ENCODE results near the gene APLF.
"Not testable (repeated sequence)": the region's sequence is repeated elsewhere in the genome, so short reads cannot be mapped to it uniquely, and the experiment has no call there.

The APLF gene

GRCh38 chr2:68438455-68439303, 28.7 kb upstream of the APLF start:
- peak overlapping the region; percentile 37 for H3K4me3 ChIP-seq (ENCODE audit: low read depth, low read length)
- DNase-seq (ENCODE audit: low read depth) = peak; percentile 89
- TF ChIP-seq POLR2A (IDR thresholded peaks at IDR 0.05; ENCODE audit: extremely low read depth, insufficient read length) (peak; percentile 81), MYC (IDR thresholded peaks at IDR 0.05; ENCODE audit: low read depth, low read length) (peak; percentile 55; the same call in 1 of the 2 replicates), MAX (IDR thresholded peaks at IDR 0.05; ENCODE audit: low read depth, low read length) (peak; percentile 57), CTCF (IDR thresholded peaks at IDR 0.05; ENCODE audit: low read depth, low read length) (no peak)

- peak; percentile 98 for DNase-seq (ENCODE audit: low read depth)
- TF ChIP-seq CTCF (IDR thresholded peaks at IDR 0.05; ENCODE audit: low read depth, low read length) (peak; percentile 87), POLR2A (IDR thresholded peaks at IDR 0.05; ENCODE audit: extremely low read depth, insufficient read length) (no peak)
- H3K4me3 ChIP-seq (ENCODE audit: low read depth, low read length) = no peak overlapping the region
Observed at GRCh38 chr2:68441179-68441993, 26.0 kb upstream of the APLF start.

GRCh38 chr2:68441994-68442322, 25.4 kb upstream of the APLF start:
- TF ChIP-seq MAX (IDR thresholded peaks at IDR 0.05; ENCODE audit: low read depth, low read length) = no peak
- TF ChIP-seq CTCF (IDR thresholded peaks at IDR 0.05; ENCODE audit: low read depth, low read length) = no peak
- no peak for TF ChIP-seq MYC (IDR thresholded peaks at IDR 0.05; ENCODE audit: low read depth, low read length)
- no peak for TF ChIP-seq POLR2A (IDR thresholded peaks at IDR 0.05; ENCODE audit: extremely low read depth, insufficient read length)
- no peak overlapping the region for H3K4me3 ChIP-seq (ENCODE audit: low read depth, low read length)
- no peak for DNase-seq (ENCODE audit: low read depth)

GRCh38 chr2:68446425-68446824, 21.0 kb upstream of the APLF start:
- not testable (repeated sequence) for DNase-seq (ENCODE audit: low read depth); H3K4me3 ChIP-seq (ENCODE audit: low read depth, low read length)

GRCh38 chr2:68447118-68447517, 20.3 kb upstream of the APLF start:
- H3K4me3 ChIP-seq (ENCODE audit: low read depth, low read length) = no peak overlapping the region
- DNase-seq (ENCODE audit: low read depth) = no peak
- no peak for TF ChIP-seq MAX (IDR thresholded peaks at IDR 0.05; ENCODE audit: low read depth, low read length)
- no peak for TF ChIP-seq POLR2A (IDR thresholded peaks at IDR 0.05; ENCODE audit: extremely low read depth, insufficient read length)
- no peak for TF ChIP-seq CTCF (IDR thresholded peaks at IDR 0.05; ENCODE audit: low read depth, low read length)
- no peak for TF ChIP-seq MYC (IDR thresholded peaks at IDR 0.05; ENCODE audit: low read depth, low read length)
